ENCODE results near the gene RICTOR.
A peak's percentile ranks its signal among the peaks of the same experiment; 100 is the strongest.
"Not testable (repeated sequence)": the region's sequence is repeated elsewhere in the genome, so short reads cannot be mapped to it uniquely, and the experiment has no call there.

RICTOR gene

DNA sequence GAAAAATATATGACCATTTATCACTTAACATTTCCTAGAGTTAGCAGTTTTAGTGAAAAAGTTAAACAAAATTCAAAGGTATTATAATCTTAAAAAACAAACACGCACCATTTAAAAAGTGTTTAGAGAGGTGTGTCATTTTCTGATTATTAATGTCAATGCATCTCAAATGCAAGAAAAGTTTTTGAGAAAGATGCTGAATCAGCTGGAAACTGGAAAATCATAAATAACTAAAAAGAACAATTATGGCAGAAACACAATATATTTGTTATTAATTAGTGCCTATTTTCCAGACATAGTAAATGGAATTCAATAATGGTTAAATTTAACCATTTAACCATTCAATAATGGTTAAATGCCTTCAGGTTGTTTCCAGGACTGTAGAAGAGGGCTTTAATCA is 64.9 kb downstream of the RICTOR start:
- no peak for DNase-seq

- DNase-seq = no peak
Observed at GRCh38 chr5:39006650-39007049, 67.5 kb downstream of the RICTOR start.

GRCh38 chr5:39005566-39006232 is 68.5 kb downstream of the RICTOR start:
- no peak for DNase-seq

GRCh38 chr5:39001683-39002082 is 72.5 kb downstream of the RICTOR start:
- no peak for DNase-seq

DNA sequence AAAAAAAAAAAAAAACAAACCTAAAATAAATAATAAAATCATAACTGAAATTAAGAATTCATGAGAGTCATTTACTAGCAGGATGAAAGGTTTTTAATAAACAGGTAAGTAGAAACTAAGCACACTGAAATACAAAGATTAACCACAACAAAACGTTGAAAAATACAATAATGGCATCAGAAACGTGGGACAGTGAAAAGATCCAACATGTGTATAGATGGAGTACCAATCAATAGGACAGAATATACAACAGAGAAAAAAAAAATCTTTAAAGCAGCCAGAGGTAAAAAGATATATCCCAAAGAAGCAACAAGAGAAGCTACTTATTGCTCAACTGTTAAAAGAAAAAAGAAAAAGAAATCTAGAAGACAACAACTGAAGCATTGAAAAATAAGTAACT is 75.2 kb downstream of the RICTOR start:
- DNase-seq = no peak

GRCh38 chr5:38997591-38997990 is 76.6 kb downstream of the RICTOR start:
- no peak for DNase-seq

DNA sequence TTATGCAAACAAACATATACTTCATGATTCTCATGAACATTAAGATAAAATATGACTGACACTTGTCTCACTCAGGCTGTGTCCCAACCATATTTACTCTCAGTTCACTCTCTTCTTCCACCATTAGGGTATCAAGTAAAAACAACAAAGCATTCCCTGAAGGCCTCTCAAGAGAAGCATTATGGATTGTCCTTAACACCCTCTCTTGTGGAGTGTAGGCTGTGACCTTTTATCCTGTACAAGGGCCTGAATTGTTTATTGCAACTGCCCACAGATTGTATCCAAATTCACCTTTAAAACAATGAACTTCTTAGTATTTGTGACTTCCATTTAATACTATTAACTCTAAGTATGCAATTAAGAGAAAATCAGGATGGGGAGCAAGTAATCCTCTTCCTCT is 78.1 kb downstream of the RICTOR start:
- no peak for DNase-seq

- peak; percentile 32 for DNase-seq
Observed at GRCh38 chr5:38994324-38994927, 79.8 kb downstream of the RICTOR start.

DNA sequence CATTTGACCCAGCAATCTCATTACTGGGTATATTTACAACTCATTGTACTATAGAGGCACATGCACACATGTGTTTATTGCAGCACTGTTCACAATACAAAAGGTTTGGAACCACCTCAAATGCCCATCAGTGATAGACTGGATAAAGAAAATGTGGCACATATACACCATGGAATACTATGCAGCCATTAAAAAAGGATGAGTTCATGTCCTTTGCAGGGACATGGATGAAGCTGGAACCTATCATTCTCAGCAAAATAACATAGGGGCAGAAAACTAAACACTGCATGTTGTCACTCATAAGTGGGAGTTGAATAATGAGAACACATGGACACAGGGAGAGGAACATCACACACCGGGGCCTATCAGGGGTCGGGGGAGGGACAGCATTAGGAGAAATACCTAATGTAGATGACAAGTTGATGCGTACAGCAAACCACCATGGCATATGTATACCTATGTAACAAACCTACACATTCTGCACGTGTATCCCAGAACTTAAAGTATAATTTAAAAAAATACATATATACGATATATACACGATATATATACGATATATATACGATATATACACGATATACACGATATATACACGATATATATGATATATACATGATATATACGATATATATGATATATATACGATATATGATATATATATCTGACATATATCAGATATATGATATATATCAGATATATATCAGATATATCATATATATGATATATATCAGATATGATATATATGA is 84.1 kb downstream of the RICTOR start:
- DNase-seq = not testable (repeated sequence)

DNA sequence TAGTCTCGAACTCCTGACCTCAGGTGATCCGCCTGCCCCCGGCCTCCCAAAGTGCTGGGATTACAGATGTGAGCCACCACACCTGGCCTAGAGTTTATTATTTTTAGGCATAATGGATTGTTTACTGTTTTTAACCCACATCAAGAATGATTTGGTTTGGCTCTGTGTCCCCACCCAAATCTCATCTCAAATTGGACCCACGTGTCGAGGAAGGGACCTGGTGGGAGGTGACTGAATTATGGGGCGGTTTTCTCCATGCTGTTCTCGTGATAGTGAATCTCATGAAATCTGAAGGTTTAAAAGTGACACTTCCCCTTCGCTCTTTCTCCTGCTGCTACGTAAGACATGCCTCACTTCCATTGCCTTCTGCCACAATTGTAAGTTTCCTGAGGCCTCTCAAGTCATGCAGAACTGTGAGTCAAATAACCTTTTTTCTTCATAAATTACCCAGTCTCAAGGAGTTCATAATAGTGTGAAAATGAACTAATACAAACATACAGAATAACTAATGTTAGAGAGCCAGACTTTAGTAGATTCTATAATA is 88.2 kb downstream of the RICTOR start:
- no peak for DNase-seq

DNA sequence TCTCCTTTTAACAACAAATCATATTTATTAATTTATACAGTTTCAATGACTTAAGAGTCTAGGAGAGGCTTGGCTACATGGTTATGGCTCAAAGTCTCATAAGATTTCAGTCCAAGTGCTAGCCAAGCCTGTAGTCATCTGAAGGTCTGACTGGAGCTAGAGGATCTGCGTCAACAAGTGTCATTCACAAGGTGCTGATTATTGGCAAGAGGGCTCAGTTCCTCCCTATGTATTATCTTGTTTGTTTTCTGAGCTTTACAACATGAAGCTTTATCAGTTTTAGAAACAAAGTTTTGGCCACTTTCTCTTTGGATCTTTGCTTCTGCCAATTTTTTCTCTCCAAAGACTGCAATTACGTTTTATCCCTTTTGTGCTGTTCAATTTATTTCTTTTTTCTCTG is 94.7 kb downstream of the RICTOR start:
- DNase-seq = no peak

- DNase-seq = no peak
Observed at GRCh38 chr5:38978036-38978435, 96.2 kb downstream of the RICTOR start.

DNA sequence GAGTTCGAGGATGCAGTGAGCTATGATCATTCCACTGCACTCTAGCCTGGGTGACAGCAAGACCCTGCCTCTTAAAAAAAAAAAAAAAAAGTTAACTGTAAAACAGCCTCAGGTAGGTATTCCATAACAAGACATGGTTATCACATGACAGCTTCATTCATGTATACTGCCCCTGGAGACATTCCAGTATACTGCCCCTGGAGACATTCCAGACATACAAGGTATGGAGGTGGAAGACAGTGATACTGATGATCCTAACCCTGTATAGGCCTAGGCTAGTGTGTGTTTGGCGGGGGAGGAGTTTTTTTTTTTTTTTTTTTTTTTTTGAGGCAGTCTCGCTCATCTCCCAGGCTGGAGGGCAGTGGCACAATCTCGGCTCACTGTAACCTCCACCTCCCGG is 105.5 kb downstream of the RICTOR start:
- DNase-seq = no peak

DNA sequence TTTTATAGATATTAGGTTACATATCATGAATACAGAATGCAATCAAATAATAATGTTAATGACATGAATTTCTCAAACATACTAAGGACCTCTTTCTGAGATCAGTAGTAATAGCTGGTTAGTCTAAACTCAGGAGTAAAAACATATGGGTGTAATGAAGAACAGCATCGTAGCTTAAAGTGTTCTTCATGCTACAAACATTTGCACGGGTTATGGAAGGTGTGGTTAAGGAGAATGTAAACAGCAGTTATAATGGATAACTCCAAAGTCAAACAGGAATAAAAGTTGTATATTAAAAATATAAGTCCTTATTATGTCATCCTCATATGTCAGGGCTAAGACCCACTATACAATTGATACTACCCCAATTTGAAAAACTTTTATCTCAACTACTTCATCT is 112.5 kb downstream of the RICTOR start:
- DNase-seq = no peak

- DNase-seq = no peak
Observed at GRCh38 chr5:38953426-38954012, 120.7 kb downstream of the RICTOR start.

DNA sequence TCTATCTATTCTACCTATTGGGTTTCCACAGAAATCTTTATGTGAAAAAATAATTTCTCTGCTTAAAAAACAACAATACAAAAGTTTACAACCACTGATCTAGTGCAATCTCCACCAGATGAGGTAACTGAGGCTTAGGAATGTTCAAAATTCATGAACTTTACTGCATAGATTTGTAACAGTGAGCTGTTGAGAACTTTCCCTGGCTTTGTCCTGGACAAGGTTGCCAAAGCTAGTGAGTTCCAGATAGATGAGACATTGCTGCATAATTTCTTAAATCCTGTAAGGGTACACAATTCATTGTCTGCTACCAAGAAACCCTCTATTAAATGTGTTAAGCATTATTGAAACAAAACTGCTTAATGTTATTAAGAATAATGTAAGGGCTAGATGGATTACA is 125.7 kb downstream of the RICTOR start:
- DNase-seq = no peak

- no peak for DNase-seq
Observed at GRCh38 chr5:38944282-38944681, 129.9 kb downstream of the RICTOR start.

- no peak for DNase-seq
Observed at GRCh38 chr5:38941912-38942311, 132.3 kb downstream of the RICTOR start.

- no peak for DNase-seq
Observed at GRCh38 chr5:38940230-38940858, 133.9 kb downstream of the RICTOR start.

- no peak for DNase-seq
Observed at GRCh38 chr5:38938973-38939372, 135.2 kb downstream of the RICTOR start.

DNA sequence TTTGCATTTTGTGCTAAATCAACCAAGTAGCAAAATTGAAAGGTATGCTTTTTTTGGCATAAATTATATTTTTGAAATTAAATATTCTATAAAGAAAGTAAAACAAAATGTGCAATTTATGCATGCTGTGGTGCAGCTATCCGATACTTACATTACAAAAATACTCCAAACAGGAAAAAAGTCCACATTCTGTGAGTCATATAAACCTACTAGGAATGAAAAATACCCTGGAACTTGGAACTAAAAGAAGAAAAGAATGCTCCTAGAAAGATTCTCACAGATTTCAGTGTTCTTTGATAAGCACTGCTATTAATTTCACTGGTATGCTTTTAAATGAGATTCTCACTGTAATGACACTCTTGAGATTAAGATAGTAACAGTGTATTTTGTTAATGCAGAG is 135.8 kb downstream of the RICTOR start:
- DNase-seq = no peak

DNA sequence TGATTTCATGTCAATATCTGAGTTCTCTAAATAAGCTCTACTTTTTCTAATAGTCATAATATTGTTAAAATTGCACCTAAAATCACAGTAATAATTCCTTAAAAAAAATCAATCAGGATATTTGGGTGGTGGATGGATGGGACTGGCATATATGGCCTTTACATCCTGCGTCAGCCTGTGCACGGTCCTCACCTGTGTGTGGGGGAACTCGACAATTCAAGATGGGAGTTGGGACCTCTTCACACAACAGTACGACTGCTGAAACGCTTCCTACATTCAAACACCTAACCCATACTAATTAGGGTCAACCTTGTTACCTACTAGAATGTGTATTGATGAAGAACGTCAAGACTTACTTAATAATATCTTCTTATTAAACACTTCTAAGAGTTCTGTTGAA is 137.9 kb downstream of the RICTOR start:
- DNase-seq = no peak

GRCh38 chr5:38935437-38935836 is 138.8 kb downstream of the RICTOR start:
- no peak for DNase-seq

Data from CD4-positive, alpha-beta T cell treated with Interferon gamma for 1 hour (primary cell).